HCT116 (cell line): Measurements from ENCODE around the gene EVPLL. TPM values are rescaled to one million over a fixed set of nuclear protein-coding genes. Genes with fewer than 3 reads are reported as not detected.
"Not testable (repeated sequence)": the region's sequence is repeated elsewhere in the genome, so short reads cannot be mapped to it uniquely, and the experiment has no call there.

Experiments used
- ATAC-seq: fragments of 200-7000 bp; cut with Tn5 transposase; 2 replicates; pipeline ENCODE4 v1.9.1; 2020; ENCODE audit warnings: mild to moderate bottlenecking, moderate library complexity
- BruUV-seq: library from RNA; stranded (reverse); fragments of 400-500 nt; replicated peaks from 2 replicates; lab custom pipeline; 2021; lab: Mats Ljungman, UMichigan
- CTCF ChIA-PET: fragments of 300-600 bp; sonication (Branson Sonifier 250); formaldehyde crosslinking; loops from one replicate; lab custom pipeline; 2021; ENCODE audit warnings: antibody characterized with exemption; lab: Charles Lee
- POLR2A ChIA-PET: fragments of 300-600, 350-600 bp; sonication (Branson Sonifier 250); formaldehyde crosslinking; loops from one replicate; lab custom pipeline; 2021; ENCODE audit warnings: antibody characterized with exemption; lab: Charles Lee
- RAD21 ChIA-PET, 2 experiments: fragments of 300-600 bp; sonication (Branson Sonifier 250); formaldehyde crosslinking; loops; one replicate each; lab custom pipeline; 2023; ENCODE audit warnings: low total read pairs in 2 of 2; ENCODE audit not compliant: uncharacterized antibody in 2 of 2, unreplicated experiment in 2 of 2, low non-redundant PET in 1 of 2; lab: Charles Lee
- DNase-seq: peaks from one replicate; pipeline ENCODE4 v3.0.0-alpha.2; 2010; ENCODE audit warnings: low read depth, low spot score
- H2AFZ ChIP-seq: fragments of 200-600 bp; shearing (Covaris generic), sonication (generic); 2 replicates; pipeline ENCODE4 v1.6.1; 2017; ENCODE audit warnings: low read depth, mixed run types, mixed read lengths, antibody characterized with exemption, low read length; ENCODE audit not compliant: poor library complexity, severe bottlenecking
- H3K27ac ChIP-seq: 2 replicates; pipeline ENCODE4 v1.5.1; 2012; ENCODE audit warnings: low read depth, low read length
- H3K27me3 ChIP-seq: fragments of 200-600 bp; sonication (generic); 2 replicates; pipeline ENCODE4 v1.6.1; 2016; ENCODE audit warnings: mixed run types, low read length, mixed read lengths; ENCODE audit not compliant: insufficient read depth
- H3K36me3 ChIP-seq, 2 experiments: fragments of 200-500 bp in 1 of 2; fragments of 200-600 bp in 1 of 2; sonication (Bioruptor generic) in 1 of 2; sonication (generic) in 1 of 2; 2 replicates each; pipeline versions ENCODE4 v1.5.1 to v1.6.1; 2014 to 2016; ENCODE audit warnings: low read length in 2 of 2, inconsistent platforms in 1 of 2, mixed read lengths in 1 of 2, mixed run types in 1 of 2; ENCODE audit not compliant: insufficient read depth in 2 of 2, control insufficient read depth in 1 of 2
- H3K4me1 ChIP-seq, 2 experiments: fragments of 200-600 bp in 1 of 2; sonication (generic) in 1 of 2; 2 replicates each; pipeline versions ENCODE4 v1.5.1 to v1.6.1; 2012 to 2017; ENCODE audit warnings: low read length in 2 of 2, inconsistent platforms in 1 of 2, mild to moderate bottlenecking in 1 of 2, mixed read lengths in 1 of 2, mixed run types in 1 of 2, moderate library complexity in 1 of 2; ENCODE audit not compliant: insufficient read depth in 2 of 2, control insufficient read depth in 1 of 2
- H3K4me2 ChIP-seq: fragments of 200-600 bp; sonication (generic); 2 replicates; pipeline ENCODE4 v1.6.1; 2017; ENCODE audit warnings: mixed run types, low read length, mixed read lengths
- H3K4me3 ChIP-seq, 2 experiments: fragments of 200-600 bp in 1 of 2; sonication (generic) in 1 of 2; replicated peaks in 1 of 2; 2 replicates each; pipeline ENCODE4 v1.5.1; 2011 to 2016; ENCODE audit warnings: low read length in 2 of 2, control low read depth in 1 of 2, low read depth in 1 of 2, mild to moderate bottlenecking in 1 of 2, mixed read lengths in 1 of 2, mixed run types in 1 of 2
- H3K79me2 ChIP-seq: fragments of 200-600 bp; sonication (generic); 2 replicates; pipeline ENCODE4 v1.6.1; 2017; ENCODE audit warnings: mild to moderate bottlenecking, mixed run types, low read length, moderate library complexity, mixed read lengths; ENCODE audit not compliant: insufficient read depth
- H3K9ac ChIP-seq: fragments of 200-600 bp; sonication (generic); 2 replicates; pipeline ENCODE4 v1.6.1; 2016; ENCODE audit warnings: low read length, mixed read lengths
- H3K9me2 ChIP-seq: fragments of 200-600 bp; sonication (generic), shearing (Covaris generic); 2 replicates; pipeline ENCODE4 v1.6.1; 2017; ENCODE audit warnings: mixed run types, mild to moderate bottlenecking, moderate library complexity; ENCODE audit not compliant: insufficient read depth
- H3K9me3 ChIP-seq, 2 experiments: fragments of 200-500 bp in 1 of 2; fragments of 200-600 bp in 1 of 2; sonication (Bioruptor generic) in 1 of 2; sonication (generic) in 1 of 2; 2 replicates each; pipeline ENCODE4 v1.6.1; 2014 to 2017; ENCODE audit warnings: low read length in 2 of 2, mixed read lengths in 2 of 2, inconsistent platforms in 1 of 2, low read depth in 1 of 2, mild to moderate bottlenecking in 1 of 2, mixed run types in 1 of 2, moderate library complexity in 1 of 2; ENCODE audit not compliant: control insufficient read depth in 1 of 2, insufficient read depth in 1 of 2
- H4K20me1 ChIP-seq: fragments of 200-600 bp; sonication (generic), shearing (Covaris generic); 2 replicates; pipeline ENCODE4 v1.6.1; 2017; ENCODE audit warnings: mixed run types, mild to moderate bottlenecking, moderate library complexity; ENCODE audit not compliant: insufficient read depth
- intact Hi-C: fragments of 100-400 bp; cut with micrococcal nuclease; formaldehyde crosslinking; loops from 2 replicates; pipeline ENCODE4 v1.10.0; 2022
- microRNA-seq: library from miRNA; unstranded; fragments of <30 nt; microRNA quantifications from one replicate; pipeline ENCODE4, GENCODE V29; 2016; ENCODE audit warnings: borderline number of aligned reads
- total RNA-seq: library from RNA; stranded (reverse); gene quantifications from one replicate; pipeline ENCODE4 v1.2.1, GENCODE V29; 2021; ENCODE audit not compliant: unreplicated experiment

Gene EVPLL
- total RNA-seq, 1 experiment from 2014 or later, result not detected

- H2AFZ ChIP-seq, H3K27me3 ChIP-seq, H3K27ac ChIP-seq, intact Hi-C loops, H3K9ac ChIP-seq, H3K4me3 ChIP-seq, H3K36me3 ChIP-seq, RAD21 ChIA-PET, H3K4me1 ChIP-seq, ATAC-seq, H4K20me1 ChIP-seq, H3K79me2 ChIP-seq, H3K9me3 ChIP-seq, H3K9me2 ChIP-seq, DNase-seq, BruUV-seq, H3K4me2 ChIP-seq, POLR2A ChIA-PET, CTCF ChIA-PET: not testable (repeated sequence)
These were observed 54.6 kb downstream of the EVPLL start for GRCh38 chr17:18432206-18432605.

Small RNAs within 50 kb of the gene (microRNA-seq; reads per million reads assigned to microRNA genes)
- gene MIR6778, result not detected

Other genes starting within 250 kb of the EVPLL start
- gene ALKBH5, start 193.9 kb upstream of the EVPLL start, total RNA-seq, result 97.8 TPM
- 44.3 TPM for gene LLGL1, start 152.1 kb upstream of the EVPLL start, total RNA-seq
- 264 TPM for gene FLII, start 119.0 kb upstream of the EVPLL start, total RNA-seq
- 9.3 TPM for gene MIEF2, start 117.1 kb upstream of the EVPLL start, total RNA-seq
- gene TOP3A, start 62.8 kb upstream of the EVPLL start, total RNA-seq, result 48.8 TPM
- 12.7 TPM for gene SMCR8, start 62.5 kb upstream of the EVPLL start, total RNA-seq
- gene SHMT1, start 14.2 kb upstream of the EVPLL start, total RNA-seq, result 46.5 TPM
- not detected for gene LGALS9C, start 99.0 kb downstream of the EVPLL start, total RNA-seq